Effector memory CD4-positive, alpha-beta T cell (primary cell): ENCODE results near the gene PRKCD.

Experiments
- DNase-seq, 3 donors: peaks; one replicate each; pipeline ENCODE4 v3.0.0-alpha.2; 2020
- H3K27ac ChIP-seq: 2 replicates; pipeline ENCODE4 v1.7.0; 2013; ENCODE audit warnings: mild to moderate bottlenecking, low read length, moderate library complexity; ENCODE audit not compliant: insufficient read depth, poor library complexity, severe bottlenecking
- H3K27me3 ChIP-seq: replicated peaks from 2 replicates; pipeline ENCODE4 v1.7.0; 2013; ENCODE audit warnings: mild to moderate bottlenecking, low read length; ENCODE audit not compliant: insufficient read depth, control insufficient read depth, poor library complexity, severe bottlenecking
- H3K36me3 ChIP-seq: 2 replicates; pipeline ENCODE4 v1.7.0; 2013; ENCODE audit warnings: mild to moderate bottlenecking, low read length, moderate library complexity; ENCODE audit not compliant: control insufficient read depth, insufficient read depth
- H3K4me1 ChIP-seq: 2 replicates; pipeline ENCODE4 v1.7.0; 2013; ENCODE audit warnings: low read length, mild to moderate bottlenecking; ENCODE audit not compliant: control insufficient read depth, insufficient read depth, poor library complexity, severe bottlenecking
- H3K4me3 ChIP-seq: 2 replicates; pipeline ENCODE4 v1.7.0; 2013; ENCODE audit warnings: low read length, low read depth, mild to moderate bottlenecking; ENCODE audit not compliant: insufficient read depth, poor library complexity, severe bottlenecking
- H3K9me3 ChIP-seq: 2 replicates; pipeline ENCODE4 v1.7.0; 2013; ENCODE audit warnings: mild to moderate bottlenecking, low read length, moderate library complexity; ENCODE audit not compliant: control insufficient read depth

The PRKCD gene

GRCh38 chr3:53196575-53197407 is 35.8 kb downstream of the PRKCD start:
- Histone ChIP-seq H3K9me3 (no peaks in the 10 kb centered on the region), H3K36me3 (peaks cover 4% of the 10 kb centered on the region), H3K4me3 (no peak overlapping the region), H3K27ac (no peak overlapping the region), H3K4me1 (peaks cover 3% of the 10 kb centered on the region), H3K27me3 (no peaks in the 10 kb centered on the region)
- DNase-seq = peak in 2 of 3 donors; percentile 14 to 27

- Histone ChIP-seq H3K27ac (no peak overlapping the region), H3K4me3 (no peak overlapping the region), H3K4me1 (peaks cover 3% of the 10 kb centered on the region), H3K27me3 (no peaks in the 10 kb centered on the region), H3K9me3 (no peaks in the 10 kb centered on the region), H3K36me3 (no peaks in the 10 kb centered on the region)
- DNase-seq = no peak
These were observed 37.4 kb downstream of the PRKCD start for GRCh38 chr3:53198256-53198977.

GRCh38 chr3:53198996-53199395 is 38.0 kb downstream of the PRKCD start:
- Histone ChIP-seq H3K36me3 (no peaks in the 10 kb centered on the region), H3K4me3 (no peak overlapping the region), H3K27ac (no peak overlapping the region), H3K4me1 (peaks cover 3% of the 10 kb centered on the region), H3K9me3 (no peaks in the 10 kb centered on the region), H3K27me3 (no peaks in the 10 kb centered on the region)
- DNase-seq = no peak

- no peaks in the 10 kb centered on the region for H3K27me3 ChIP-seq
- no peak overlapping the region for H3K4me3 ChIP-seq
- H3K9me3 ChIP-seq = no peaks in the 10 kb centered on the region
- no peak overlapping the region for H3K27ac ChIP-seq
- peaks cover 3% of the 10 kb centered on the region for H3K4me1 ChIP-seq
- H3K36me3 ChIP-seq = no peaks in the 10 kb centered on the region
- no peak for DNase-seq
These were observed 38.8 kb downstream of the PRKCD start for GRCh38 chr3:53199834-53200233.

- Histone ChIP-seq H3K36me3 (no peaks in the 10 kb centered on the region), H3K4me1 (peaks cover 1% of the 10 kb centered on the region), H3K27me3 (no peaks in the 10 kb centered on the region), H3K27ac (no peak overlapping the region), H3K4me3 (no peak overlapping the region), H3K9me3 (no peaks in the 10 kb centered on the region)
- DNase-seq = no peak
These were observed 39.8 kb downstream of the PRKCD start for GRCh38 chr3:53200501-53201498.

- H3K27me3 ChIP-seq = no peaks in the 10 kb centered on the region
- no peaks in the 10 kb centered on the region for H3K9me3 ChIP-seq
- no peaks in the 10 kb centered on the region for H3K4me1 ChIP-seq
- no peak overlapping the region for H3K27ac ChIP-seq
- DNase-seq = no peak
- no peak overlapping the region for H3K4me3 ChIP-seq
- no peaks in the 10 kb centered on the region for H3K36me3 ChIP-seq
These were observed 41.5 kb downstream of the PRKCD start for GRCh38 chr3:53202331-53203015.

GRCh38 chr3:53211706-53212702 is 51.0 kb downstream of the PRKCD start:
- no peaks in the 10 kb centered on the region for H3K36me3 ChIP-seq
- H3K4me1 ChIP-seq = no peaks in the 10 kb centered on the region
- no peak overlapping the region for H3K27ac ChIP-seq
- H3K27me3 ChIP-seq = no peaks in the 10 kb centered on the region
- H3K4me3 ChIP-seq = no peak overlapping the region
- no peaks in the 10 kb centered on the region for H3K9me3 ChIP-seq
- no peak for DNase-seq

GRCh38 chr3:53213276-53213675 is 52.3 kb downstream of the PRKCD start:
- H3K4me3 ChIP-seq = no peak overlapping the region
- no peaks in the 10 kb centered on the region for H3K9me3 ChIP-seq
- H3K27me3 ChIP-seq = no peaks in the 10 kb centered on the region
- no peak overlapping the region for H3K27ac ChIP-seq
- no peak for DNase-seq
- no peaks in the 10 kb centered on the region for H3K4me1 ChIP-seq
- no peaks in the 10 kb centered on the region for H3K36me3 ChIP-seq
